Esophagus muscularis mucosa (tissue), 4 donors: Measurements from ENCODE around the gene DNAAF1.

Source experiments
- CTCF ChIP-seq, 3 experiments: fragments of 200-600 bp in 2 of 3; fragments of 450-650 bp in 1 of 3; sonication (generic) in 2 of 3; IDR thresholded peaks; one replicate each; pipeline ENCODE4 v1.5.1; 2017 to 2019; ENCODE audit warnings: antibody characterized with exemption in 3 of 3, mild to moderate bottlenecking in 2 of 3, moderate library complexity in 1 of 3
- EP300 ChIP-seq: sonication (generic); formaldehyde crosslinking; IDR thresholded peaks from one replicate; pipeline ENCODE4 v1.6.1; 2017; ENCODE audit warnings: antibody characterized with exemption
- POLR2A ChIP-seq: fragments of 450-650 bp; IDR thresholded peaks from one replicate; pipeline ENCODE4 v1.6.1; 2017; ENCODE audit warnings: antibody characterized with exemption, moderate library complexity, mild to moderate bottlenecking, low read depth

GRCh38 chr16:84155771-84156170 lies 10.7 kb downstream of the DNAAF1 start:
- no peak for TF ChIP-seq EP300
- no peak for TF ChIP-seq POLR2A
- no peak for TF ChIP-seq CTCF (IDR thresholded peaks at IDR 0.05)
